HepG2 (cell line): ENCODE measurements around the gene C20orf144.

Experiments used
- CBX1 ChIP-seq: IDR thresholded peaks from one replicate; pipeline ENCODE4 v1.6.1; 2016; ENCODE audit warnings: antibody characterized with exemption, low read depth
- CTCF ChIP-seq: sonication (generic); formaldehyde crosslinking; IDR thresholded peaks from 2 replicates; pipeline ENCODE4 v1.5.0; 2020; ENCODE audit warnings: mild to moderate bottlenecking, missing genetic modification reagents, moderate library complexity
- EP300 ChIP-seq, 3 experiments: sonication (generic) in 1 of 3; formaldehyde crosslinking in 1 of 3; IDR thresholded peaks; 2 replicates each; pipeline versions ENCODE4 v1.5.1 to v1.6.1; 2011 to 2020; ENCODE audit warnings: low read depth in 2 of 3, low read length in 2 of 3, borderline replicate concordance in 1 of 3, improper control_type of control experiment in 1 of 3, mild to moderate bottlenecking in 1 of 3, missing genetic modification reagents in 1 of 3, moderate library complexity in 1 of 3
- SRSF9 ChIP-seq: fragments of 200-400 bp; formaldehyde crosslinking; IDR thresholded peaks from 2 replicates; pipeline ENCODE4 v1.6.1; 2018; ENCODE audit warnings: borderline replicate concordance, mild to moderate bottlenecking, low read depth, low read length; ENCODE audit not compliant: insufficient read depth, poor library complexity, severe bottlenecking
- TEAD2 ChIP-seq: sonication (generic); formaldehyde crosslinking; IDR thresholded peaks from 2 replicates; pipeline ENCODE4 v1.9.0; 2021; ENCODE audit warnings: missing genetic modification reagents
- TF ChIP-seq, protein P1 (sequence below): sonication (generic); formaldehyde crosslinking; IDR thresholded peaks from 2 replicates; pipeline ENCODE4 v1.4.0; 2020; ENCODE audit warnings: missing genetic modification reagents

- TF ChIP-seq SRSF9 (no peak), CTCF (CRISPR knock-in tag) (no peak), CBX1 (no peak), EP300 (IDR thresholded peaks at IDR 0.05; ENCODE audit: low read depth in 2 of 2, low read length in 2 of 2) (no peak), EP300 (CRISPR knock-in tag; IDR thresholded peaks at IDR 0.05; ENCODE audit: borderline replicate concordance) (no peak), TEAD2 (CRISPR knock-in tag) (no peak)
- TF ChIP-seq, protein P1, sequence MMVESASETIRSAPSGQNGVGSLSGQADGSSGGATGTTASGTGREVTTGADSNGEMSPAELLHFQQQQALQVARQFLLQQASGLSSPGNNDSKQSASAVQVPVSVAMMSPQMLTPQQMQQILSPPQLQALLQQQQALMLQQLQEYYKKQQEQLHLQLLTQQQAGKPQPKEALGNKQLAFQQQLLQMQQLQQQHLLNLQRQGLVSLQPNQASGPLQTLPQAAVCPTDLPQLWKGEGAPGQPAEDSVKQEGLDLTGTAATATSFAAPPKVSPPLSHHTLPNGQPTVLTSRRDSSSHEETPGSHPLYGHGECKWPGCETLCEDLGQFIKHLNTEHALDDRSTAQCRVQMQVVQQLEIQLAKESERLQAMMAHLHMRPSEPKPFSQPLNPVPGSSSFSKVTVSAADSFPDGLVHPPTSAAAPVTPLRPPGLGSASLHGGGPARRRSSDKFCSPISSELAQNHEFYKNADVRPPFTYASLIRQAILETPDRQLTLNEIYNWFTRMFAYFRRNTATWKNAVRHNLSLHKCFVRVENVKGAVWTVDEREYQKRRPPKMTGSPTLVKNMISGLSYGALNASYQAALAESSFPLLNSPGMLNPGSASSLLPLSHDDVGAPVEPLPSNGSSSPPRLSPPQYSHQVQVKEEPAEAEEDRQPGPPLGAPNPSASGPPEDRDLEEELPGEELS (CRISPR knock-in tag), result no peak
Measured at GRCh38 chr20:33709905-33710541, 47.9 kb downstream of the C20orf144 start.
